ENCODE measurements around the gene CCR6.

CCR6 gene

DNA sequence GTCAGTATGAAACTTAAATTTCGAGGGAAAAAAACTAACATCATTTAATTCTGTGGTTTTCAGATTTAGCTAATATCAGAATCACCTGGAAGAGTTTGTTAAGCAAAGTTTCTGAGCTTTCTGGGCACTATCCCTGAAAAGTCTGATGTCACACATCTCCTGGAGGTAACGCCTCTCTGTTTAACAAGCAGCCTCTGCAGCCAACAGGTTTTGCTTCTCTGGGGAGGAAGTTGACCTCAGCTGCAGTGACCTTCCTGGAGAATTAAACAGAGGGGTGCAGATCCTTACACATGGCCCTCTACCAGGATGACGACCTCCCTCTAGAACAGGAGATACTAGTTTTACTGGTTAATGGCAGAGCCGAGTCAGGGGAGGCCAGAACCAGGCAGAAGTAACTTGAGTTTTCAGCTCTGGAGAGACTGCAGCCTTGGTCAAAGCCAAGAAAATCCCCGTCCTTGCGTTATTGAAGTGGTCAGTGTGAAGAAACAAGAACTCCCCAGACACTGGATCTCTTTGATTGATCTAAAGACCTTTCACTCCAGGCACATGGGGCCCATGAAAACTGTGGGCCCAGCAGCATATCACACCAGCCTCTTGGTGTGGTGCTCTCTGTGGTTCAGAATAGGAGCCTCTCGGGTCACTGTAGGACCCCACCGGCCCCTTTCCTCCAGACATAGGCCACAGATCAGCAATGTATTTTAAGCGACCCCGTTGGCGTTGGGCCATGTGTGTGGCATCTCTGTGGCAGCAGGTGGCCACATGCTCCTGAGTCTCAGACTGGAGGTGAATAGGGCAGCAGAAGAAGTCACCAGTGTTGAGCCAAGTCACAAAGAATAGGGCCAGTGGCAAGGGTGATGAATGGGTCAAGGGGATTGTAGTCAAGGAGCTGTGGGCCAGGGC lies 33.4 kb upstream of the CCR6 start:
- POLR2A ChIA-PET, result no interaction called here
- DNase-seq (ENCODE audit: low read depth, low spot score), result no peak
- TF ChIP-seq, protein P1, sequence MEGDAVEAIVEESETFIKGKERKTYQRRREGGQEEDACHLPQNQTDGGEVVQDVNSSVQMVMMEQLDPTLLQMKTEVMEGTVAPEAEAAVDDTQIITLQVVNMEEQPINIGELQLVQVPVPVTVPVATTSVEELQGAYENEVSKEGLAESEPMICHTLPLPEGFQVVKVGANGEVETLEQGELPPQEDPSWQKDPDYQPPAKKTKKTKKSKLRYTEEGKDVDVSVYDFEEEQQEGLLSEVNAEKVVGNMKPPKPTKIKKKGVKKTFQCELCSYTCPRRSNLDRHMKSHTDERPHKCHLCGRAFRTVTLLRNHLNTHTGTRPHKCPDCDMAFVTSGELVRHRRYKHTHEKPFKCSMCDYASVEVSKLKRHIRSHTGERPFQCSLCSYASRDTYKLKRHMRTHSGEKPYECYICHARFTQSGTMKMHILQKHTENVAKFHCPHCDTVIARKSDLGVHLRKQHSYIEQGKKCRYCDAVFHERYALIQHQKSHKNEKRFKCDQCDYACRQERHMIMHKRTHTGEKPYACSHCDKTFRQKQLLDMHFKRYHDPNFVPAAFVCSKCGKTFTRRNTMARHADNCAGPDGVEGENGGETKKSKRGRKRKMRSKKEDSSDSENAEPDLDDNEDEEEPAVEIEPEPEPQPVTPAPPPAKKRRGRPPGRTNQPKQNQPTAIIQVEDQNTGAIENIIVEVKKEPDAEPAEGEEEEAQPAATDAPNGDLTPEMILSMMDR (IDR thresholded peaks at IDR 0.05; ENCODE audit: insufficient read depth, low read length, missing control alignments), result no peak
- no peak overlapping the region for H3K4me3 ChIP-seq (ENCODE audit: low read depth, low read length)
- CTCF ChIA-PET, result no interaction called here

DNA sequence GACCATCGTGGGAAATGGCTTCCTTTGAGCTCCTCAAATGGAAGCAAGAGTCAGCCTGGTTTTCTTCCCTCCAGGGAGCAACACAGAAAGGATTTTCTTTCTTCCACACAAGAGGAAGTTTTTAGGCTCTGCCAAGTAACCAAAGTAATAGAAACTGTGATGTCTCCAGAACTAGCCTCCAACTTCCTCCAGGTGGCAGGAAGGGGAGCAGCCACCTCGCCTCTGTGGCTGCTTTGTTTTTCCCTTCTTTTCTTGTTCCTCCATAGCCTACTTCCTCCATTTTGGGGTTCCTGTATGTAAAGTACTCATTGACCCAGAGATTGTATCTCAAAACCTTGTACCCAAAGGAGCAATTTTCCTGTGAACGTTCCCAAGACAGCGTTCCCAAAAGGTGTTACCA lies 32.7 kb upstream of the CCR6 start:
- no peak overlapping the region for H3K4me3 ChIP-seq (ENCODE audit: low read depth, low read length)
- ChIA-PET CTCF (no interaction called here), POLR2A (no interaction called here)
- DNase-seq (ENCODE audit: low read depth, low spot score), result no peak
- TF ChIP-seq, protein P1 (IDR thresholded peaks at IDR 0.05; ENCODE audit: insufficient read depth, low read length, missing control alignments), result no peak

DNA sequence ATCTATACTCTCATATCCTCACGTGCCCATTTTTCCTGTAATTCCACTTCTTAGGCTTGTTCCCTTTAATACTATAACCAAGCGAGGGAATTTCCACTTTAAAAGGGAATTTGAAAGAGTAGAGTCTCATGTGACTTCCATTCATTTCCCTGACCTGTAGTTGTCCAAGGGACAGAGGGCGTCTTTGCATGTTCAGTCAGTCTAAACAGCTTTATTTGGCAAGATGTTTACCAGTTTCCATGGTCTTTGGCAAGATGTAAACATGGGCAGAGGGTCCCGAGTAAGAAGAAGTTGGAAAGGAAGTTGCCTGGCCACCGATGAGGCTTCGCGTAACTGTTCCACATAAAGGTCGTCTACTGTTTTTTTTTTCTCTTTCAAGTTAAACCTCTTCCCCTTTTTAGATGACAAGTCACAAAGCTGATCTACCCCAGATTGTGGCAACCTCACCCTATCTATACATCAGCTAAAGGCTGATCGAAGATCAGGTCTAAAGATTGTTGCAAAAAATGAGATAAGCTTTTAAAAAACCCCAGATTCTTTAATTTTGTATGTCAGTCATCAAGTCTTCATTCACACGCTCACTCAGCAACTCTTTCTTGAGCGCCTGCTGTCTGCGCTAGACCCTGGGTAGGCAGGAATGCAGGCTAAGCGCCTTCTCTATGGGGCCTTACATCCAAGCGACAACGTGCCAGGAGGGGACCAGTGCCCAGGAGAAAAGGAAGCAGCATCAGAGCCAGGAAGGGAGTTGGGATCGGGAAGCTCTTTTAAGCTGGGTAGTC lies 31.7 kb upstream of the CCR6 start:
- H3K4me3 ChIP-seq (ENCODE audit: low read depth, low read length), result no peak overlapping the region
- POLR2A ChIA-PET, result no interaction called here

DNA sequence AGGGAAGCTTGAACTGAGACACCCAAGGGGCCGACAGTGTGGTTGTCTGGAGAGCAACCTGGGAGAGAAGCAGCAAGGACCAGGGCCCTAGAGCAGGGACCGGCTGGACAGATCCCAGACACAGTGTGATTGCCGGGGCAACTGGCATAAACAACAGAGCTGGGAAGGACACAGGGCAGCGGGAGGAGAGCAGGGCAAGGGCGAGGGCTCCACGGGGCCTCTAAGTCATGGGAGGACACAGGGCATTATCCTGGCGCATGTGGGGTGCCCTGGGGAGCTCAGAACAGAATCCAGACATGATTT lies 31.1 kb upstream of the CCR6 start:
- ChIA-PET CTCF (no interaction called here), POLR2A (no interaction called here)
- TF ChIP-seq, protein P1 (IDR thresholded peaks at IDR 0.05; ENCODE audit: insufficient read depth, low read length, missing control alignments), result no peak
- no peak for DNase-seq (ENCODE audit: low read depth, low spot score)
- H3K4me3 ChIP-seq (ENCODE audit: low read depth, low read length), result no peak overlapping the region

More for the DNA sequence above, 31.7 kb upstream of the CCR6 start:
- no peak for DNase-seq (ENCODE audit: low read depth, low spot score)
- CTCF ChIA-PET, result no interaction called here
- TF ChIP-seq, protein P1 (IDR thresholded peaks at IDR 0.05; ENCODE audit: insufficient read depth, low read length, missing control alignments), result no peak

DNA sequence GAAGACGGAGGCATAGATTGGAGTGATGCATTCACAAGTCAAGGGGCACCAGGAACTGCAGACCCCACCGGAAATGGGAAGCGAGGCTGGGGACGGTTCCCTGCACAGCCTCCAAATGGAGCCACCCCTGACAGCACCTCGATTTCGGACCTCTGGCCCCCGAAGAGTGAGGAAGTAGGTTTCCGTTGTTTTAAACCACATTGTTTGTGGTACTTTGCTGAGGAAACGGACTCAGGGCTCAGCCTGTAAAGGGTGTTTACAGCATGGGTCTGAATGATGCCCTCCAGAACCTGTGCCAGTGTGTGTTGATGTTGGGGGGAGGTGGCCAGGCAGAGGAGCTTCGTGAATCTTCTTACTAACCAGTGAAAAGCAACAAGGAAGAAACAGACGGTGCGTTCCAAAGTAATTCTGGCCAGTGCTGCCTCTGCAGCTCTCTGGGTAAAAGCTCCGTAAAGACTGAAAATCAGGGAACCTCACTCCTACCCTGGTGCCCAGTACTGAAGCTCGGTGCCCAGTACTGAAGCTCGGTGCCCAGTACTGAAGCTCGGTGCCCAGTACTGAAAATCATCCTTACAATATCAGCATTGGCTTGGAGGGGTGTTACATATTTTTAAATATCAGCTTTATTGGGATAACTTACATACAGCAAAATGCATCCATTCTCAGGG lies 30.1 kb upstream of the CCR6 start:
- H3K4me3 ChIP-seq (ENCODE audit: low read depth, low read length), result no peak overlapping the region
- no peak for DNase-seq (ENCODE audit: low read depth, low spot score)
- TF ChIP-seq, protein P1 (IDR thresholded peaks at IDR 0.05; ENCODE audit: insufficient read depth, low read length, missing control alignments), result no peak
- POLR2A ChIA-PET, result no interaction called here
- CTCF ChIA-PET, result no interaction called here

DNA sequence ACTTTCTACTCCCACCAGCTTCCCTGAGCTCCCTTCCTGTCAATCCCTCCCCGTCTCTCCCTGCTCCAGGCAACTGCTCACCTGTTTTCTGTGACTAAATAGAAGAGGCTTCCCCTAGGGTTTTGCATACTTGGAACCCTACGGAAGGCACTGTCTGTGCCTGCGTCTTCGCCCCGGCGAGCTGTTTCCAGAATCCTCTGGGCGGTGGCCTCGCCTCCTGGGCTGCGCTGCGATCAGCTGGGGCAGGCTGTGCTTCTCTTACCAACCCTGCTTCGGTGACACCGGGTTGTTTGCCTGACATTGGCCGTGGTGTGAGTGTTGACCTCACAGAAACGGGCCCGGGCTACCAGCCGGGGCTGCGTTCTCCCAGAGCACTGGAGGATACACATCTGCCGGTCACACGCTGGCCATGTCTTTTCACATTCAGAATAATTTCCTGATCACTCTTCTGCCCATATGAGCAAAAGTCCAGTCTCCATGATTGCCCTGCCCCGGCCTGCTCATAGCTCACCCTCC lies 29.4 kb upstream of the CCR6 start:
- ChIA-PET CTCF (no interaction called here), POLR2A (no interaction called here)
- TF ChIP-seq, protein P1 (IDR thresholded peaks at IDR 0.05; ENCODE audit: insufficient read depth, low read length, missing control alignments), result no peak
- no peak for DNase-seq (ENCODE audit: low read depth, low spot score)
- H3K4me3 ChIP-seq (ENCODE audit: low read depth, low read length), result no peak overlapping the region
